Trophoblast cell (in vitro differentiated cells and primary cell): ENCODE results near the gene SLC50A1.

ENCODE experiments used
- DNase-seq, 2 donors: peaks; one replicate each; pipeline ENCODE4 v3.0.0-alpha.2; 2016
- H2AFZ ChIP-seq: 2 replicates; pipeline ENCODE4 v1.6.1; 2013; ENCODE audit warnings: low read length, moderate library complexity, mild to moderate bottlenecking; ENCODE audit not compliant: insufficient read depth, poor library complexity
- H2AK5ac ChIP-seq: 2 replicates; pipeline ENCODE4 v1.6.1; 2013; ENCODE audit warnings: mild to moderate bottlenecking, low read length
- H2BK120ac ChIP-seq: 2 replicates; pipeline ENCODE4 v1.6.1; 2013; ENCODE audit warnings: low read length, mild to moderate bottlenecking, moderate library complexity; ENCODE audit not compliant: insufficient read depth, poor library complexity
- H2BK12ac ChIP-seq: 2 replicates; pipeline ENCODE4 v1.6.1; 2013; ENCODE audit warnings: mild to moderate bottlenecking, low read length, moderate library complexity
- H2BK5ac ChIP-seq: 2 replicates; pipeline ENCODE4 v1.6.1; 2013; ENCODE audit warnings: low read length, low read depth, moderate library complexity, mild to moderate bottlenecking; ENCODE audit not compliant: poor library complexity
- H3K14ac ChIP-seq: 2 replicates; pipeline ENCODE4 v1.6.1; 2013; ENCODE audit warnings: mild to moderate bottlenecking, low read length
- H3K18ac ChIP-seq: 2 replicates; pipeline ENCODE4 v1.6.1; 2013; ENCODE audit warnings: mild to moderate bottlenecking, low read length
- H3K23ac ChIP-seq: 2 replicates; pipeline ENCODE4 v1.6.1; 2013; ENCODE audit warnings: low read length
- H3K27ac ChIP-seq: 2 replicates; pipeline ENCODE4 v1.5.1; 2013; ENCODE audit warnings: low read depth, mild to moderate bottlenecking, inconsistent platforms, low read length, moderate library complexity
- H3K27me3 ChIP-seq: 2 replicates; pipeline ENCODE4 v1.6.1; 2013; ENCODE audit warnings: inconsistent platforms, mild to moderate bottlenecking, low read length, moderate library complexity; ENCODE audit not compliant: insufficient read depth
- H3K36me3 ChIP-seq, 2 experiments: 1 replicate in 1 of 2; 2 replicates in 1 of 2; pipeline ENCODE4 v1.6.1; 2013; ENCODE audit warnings: low read length in 2 of 2, mild to moderate bottlenecking in 2 of 2, moderate library complexity in 1 of 2; ENCODE audit not compliant: insufficient read depth in 2 of 2, control insufficient read depth in 1 of 2
- H3K4ac ChIP-seq: 2 replicates; pipeline ENCODE4 v1.6.1; 2013; ENCODE audit warnings: low read depth, mild to moderate bottlenecking, low read length, moderate library complexity
- H3K4me1 ChIP-seq, 2 experiments: 1 replicate in 1 of 2; 2 replicates in 1 of 2; pipeline ENCODE4 v1.6.1; 2013; ENCODE audit warnings: low read length in 2 of 2, mild to moderate bottlenecking in 2 of 2, moderate library complexity in 1 of 2; ENCODE audit not compliant: insufficient read depth in 2 of 2, control insufficient read depth in 1 of 2
- H3K4me2 ChIP-seq: 2 replicates; pipeline ENCODE4 v1.6.1; 2013; ENCODE audit warnings: inconsistent platforms, mild to moderate bottlenecking, low read length, moderate library complexity
- H3K4me3 ChIP-seq: 2 replicates; pipeline ENCODE4 v1.5.1; 2013; ENCODE audit warnings: mild to moderate bottlenecking, low read depth, low read length, inconsistent platforms
- H3K79me1 ChIP-seq: one replicate; pipeline ENCODE4 v1.6.1; 2013; ENCODE audit warnings: low read length
- H3K79me2 ChIP-seq: 2 replicates; pipeline ENCODE4 v1.6.1; 2013; ENCODE audit warnings: low read length, mild to moderate bottlenecking; ENCODE audit not compliant: control insufficient read depth, insufficient read depth, poor library complexity
- H3K9ac ChIP-seq: 2 replicates; pipeline ENCODE4 v1.6.1; 2013; ENCODE audit warnings: mild to moderate bottlenecking, low read length
- H3K9me3 ChIP-seq: 2 replicates; pipeline ENCODE4 v1.6.1; 2013; ENCODE audit warnings: low read depth, mild to moderate bottlenecking, control low read depth, inconsistent platforms, low read length; ENCODE audit not compliant: insufficient read depth
- H4K12ac ChIP-seq: 2 replicates; pipeline ENCODE4 v1.6.1; 2013; ENCODE audit warnings: low read depth, mild to moderate bottlenecking, low read length, moderate library complexity
- H4K8ac ChIP-seq: 2 replicates; pipeline ENCODE4 v1.6.1; 2013; ENCODE audit warnings: low read depth, mild to moderate bottlenecking, low read length, moderate library complexity
- H4K91ac ChIP-seq: one replicate; pipeline ENCODE4 v1.6.1; 2013; ENCODE audit warnings: low read depth, mild to moderate bottlenecking, low read length, moderate library complexity
- WGBS: extraction: QIAGEN DNeasy Blood & Tissue Kit; methylation state at CpG from one replicate; pipeline ENCODE4 v1.1.7; 2013; ENCODE audit warnings: missing lambda C conversion rate; ENCODE audit not compliant: insufficient read length, insufficient coverage; ENCODE audit errors: extremely low coverage; 5-methylcytosine and 5-hydroxymethylcytosine counted together

SLC50A1 gene

GRCh38 chr1:155110826-155111225 is 24.8 kb upstream of the SLC50A1 start:
- no peak overlapping the region for H4K91ac ChIP-seq
- no peak overlapping the region for H2BK5ac ChIP-seq
- no CpG with 5 or more reads among the region's 8 CpGs for WGBS
- H3K4me2 ChIP-seq = no peak overlapping the region
- H3K36me3 ChIP-seq = no peaks in the 10 kb centered on the region
- H3K23ac ChIP-seq = no peak overlapping the region
- no peak overlapping the region for H2AFZ ChIP-seq
- H3K79me2 ChIP-seq = peaks cover 2% of the 10 kb centered on the region
- no peak overlapping the region for H2AK5ac ChIP-seq
- no peak overlapping the region for H2BK120ac ChIP-seq
- peaks cover 9 to 16% of the 10 kb centered on the region in 2 experiments for H3K4me1 ChIP-seq
- no peak overlapping the region for H3K18ac ChIP-seq
- H3K79me1 ChIP-seq = peaks cover 10% of the 10 kb centered on the region
- H3K4ac ChIP-seq = no peak overlapping the region
- H2BK12ac ChIP-seq = no peak overlapping the region
- no peaks in the 10 kb centered on the region for H3K9me3 ChIP-seq
- no peak overlapping the region for H3K9ac ChIP-seq
- no peak overlapping the region for H3K4me3 ChIP-seq
- no peak overlapping the region for H3K27ac ChIP-seq
- no peak overlapping the region for H4K12ac ChIP-seq
- H3K14ac ChIP-seq = no peak overlapping the region
- DNase-seq = no peak
- no peaks in the 10 kb centered on the region for H3K27me3 ChIP-seq
- no peak overlapping the region for H4K8ac ChIP-seq

- no peak overlapping the region for H3K18ac ChIP-seq
- no peak overlapping the region for H3K4ac ChIP-seq
- H3K27me3 ChIP-seq = no peaks in the 10 kb centered on the region
- H3K4me2 ChIP-seq = peak overlapping the region; percentile 26
- no peak overlapping the region for H4K12ac ChIP-seq
- H3K9ac ChIP-seq = no peak overlapping the region
- no peak overlapping the region for H4K91ac ChIP-seq
- no peak for DNase-seq
- no peak overlapping the region for H3K14ac ChIP-seq
- WGBS = no CpG with 5 or more reads among the region's 5 CpGs
- H2BK5ac ChIP-seq = no peak overlapping the region
- no peak overlapping the region for H3K4me3 ChIP-seq
- peaks cover 2% of the 10 kb centered on the region for H3K79me2 ChIP-seq
- peaks cover 10% of the 10 kb centered on the region for H3K79me1 ChIP-seq
- H3K4me1 ChIP-seq = peaks cover 9 to 18% of the 10 kb centered on the region in 2 experiments
- no peak overlapping the region for H2BK120ac ChIP-seq
- H2AK5ac ChIP-seq = no peak overlapping the region
- H3K9me3 ChIP-seq = no peaks in the 10 kb centered on the region
- H3K36me3 ChIP-seq = no peaks in the 10 kb centered on the region
- H3K27ac ChIP-seq = no peak overlapping the region
- no peak overlapping the region for H2BK12ac ChIP-seq
- H2AFZ ChIP-seq = no peak overlapping the region
- H3K23ac ChIP-seq = no peak overlapping the region
- no peak overlapping the region for H4K8ac ChIP-seq
These were observed 22.1 kb upstream of the SLC50A1 start for GRCh38 chr1:155113450-155113980.

GRCh38 chr1:155116113-155116764 is 19.4 kb upstream of the SLC50A1 start:
- Histone ChIP-seq H3K79me1 (peaks cover 9% of the 10 kb centered on the region), H3K4me3 (no peak overlapping the region), H3K4me1 (peaks cover 12 to 32% of the 10 kb centered on the region in 2 experiments), H3K9me3 (no peaks in the 10 kb centered on the region), H3K27me3 (no peaks in the 10 kb centered on the region), H3K79me2 (peaks cover 2% of the 10 kb centered on the region), H3K9ac (no peak overlapping the region), H3K4me2 (no peak overlapping the region), H3K4ac (no peak overlapping the region), H3K18ac (no peak overlapping the region), H2BK12ac (peak overlapping the region; percentile 25), H3K23ac (no peak overlapping the region), H4K8ac (no peak overlapping the region), H3K36me3 (no peaks in the 10 kb centered on the region), H4K91ac (no peak overlapping the region), H2AK5ac (peak overlapping the region; percentile 42), H3K14ac (no peak overlapping the region), H2BK120ac (peak overlapping the region; percentile 30), H2BK5ac (no peak overlapping the region), H2AFZ (no peak overlapping the region), H4K12ac (no peak overlapping the region), H3K27ac (no peak overlapping the region)
- WGBS = no CpG with 5 or more reads among the region's 5 CpGs
- no peak for DNase-seq

- H3K36me3 ChIP-seq = no peaks in the 10 kb centered on the region
- no peak overlapping the region for H4K12ac ChIP-seq
- no CpG with 5 or more reads among the region's 4 CpGs for WGBS
- no peaks in the 10 kb centered on the region for H3K9me3 ChIP-seq
- H3K14ac ChIP-seq = no peak overlapping the region
- H2BK120ac ChIP-seq = no peak overlapping the region
- H2BK5ac ChIP-seq = no peak overlapping the region
- no peak overlapping the region for H2AFZ ChIP-seq
- H4K8ac ChIP-seq = no peak overlapping the region
- peak; percentile 82 to 84 for DNase-seq
- no peak overlapping the region for H2AK5ac ChIP-seq
- no peak overlapping the region for H3K4me3 ChIP-seq
- no peak overlapping the region for H3K9ac ChIP-seq
- no peak overlapping the region for H3K4ac ChIP-seq
- H2BK12ac ChIP-seq = no peak overlapping the region
- peaks cover 5 to 24% of the 10 kb centered on the region in 2 experiments for H3K4me1 ChIP-seq
- no peak overlapping the region for H4K91ac ChIP-seq
- no peaks in the 10 kb centered on the region for H3K79me2 ChIP-seq
- H3K23ac ChIP-seq = no peak overlapping the region
- no peaks in the 10 kb centered on the region for H3K27me3 ChIP-seq
- no peak overlapping the region for H3K27ac ChIP-seq
- no peak overlapping the region for H3K18ac ChIP-seq
- peaks cover 2% of the 10 kb centered on the region for H3K79me1 ChIP-seq
- no peak overlapping the region for H3K4me2 ChIP-seq
These were observed 18.0 kb upstream of the SLC50A1 start for GRCh38 chr1:155117610-155118009.
